Activated CD8-positive, alpha-beta memory T cell treated with anti-CD3 and anti-CD28 coated beads for 36 hours (primary cell): ENCODE measurements around the gene SOCS2. TPM values are rescaled to one million over a fixed set of nuclear protein-coding genes. Genes with fewer than 3 reads are reported as not detected.

ENCODE experiments used
- CTCF ChIA-PET: fragments of 350-600 bp; sonication (Branson Sonifier 250); formaldehyde crosslinking; loops from one replicate; lab custom pipeline; 2021; ENCODE audit warnings: antibody characterized with exemption; lab: Charles Lee
- POLR2A ChIA-PET: fragments of 350-600 bp; sonication (Branson Sonifier 250); formaldehyde crosslinking; loops from one replicate; lab custom pipeline; 2021; ENCODE audit warnings: antibody characterized with exemption; lab: Charles Lee
- total RNA-seq, 2 experiments: library from RNA; stranded (reverse); gene quantifications; one replicate each; pipeline ENCODE4 v1.2.3, GENCODE V29; 2021

SOCS2 gene
- total RNA-seq, 2 experiments from 2014 or later = 14.4 to 15.8 TPM

DNA sequence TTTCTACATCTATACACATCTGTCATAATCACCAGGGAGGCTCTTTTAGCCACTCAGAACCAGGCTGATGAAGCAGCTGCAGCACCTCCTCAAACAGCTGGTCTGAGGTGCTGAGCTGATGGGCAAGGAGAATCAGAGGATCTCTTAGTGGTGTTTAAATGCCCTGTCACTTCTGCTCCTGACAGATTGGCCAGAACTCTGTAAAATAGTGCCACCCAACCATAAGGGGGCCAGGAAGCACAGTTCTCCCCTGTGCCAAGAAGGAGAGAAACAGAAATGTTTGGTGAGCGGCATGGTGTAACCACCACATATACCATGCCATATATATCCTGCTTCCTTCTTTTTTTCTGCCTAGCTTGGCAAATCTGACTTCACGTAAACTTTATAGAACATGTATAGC is 12.8 kb downstream of the SOCS2 start:
- ChIA-PET POLR2A (no interaction called here), CTCF (no interaction called here)

DNA sequence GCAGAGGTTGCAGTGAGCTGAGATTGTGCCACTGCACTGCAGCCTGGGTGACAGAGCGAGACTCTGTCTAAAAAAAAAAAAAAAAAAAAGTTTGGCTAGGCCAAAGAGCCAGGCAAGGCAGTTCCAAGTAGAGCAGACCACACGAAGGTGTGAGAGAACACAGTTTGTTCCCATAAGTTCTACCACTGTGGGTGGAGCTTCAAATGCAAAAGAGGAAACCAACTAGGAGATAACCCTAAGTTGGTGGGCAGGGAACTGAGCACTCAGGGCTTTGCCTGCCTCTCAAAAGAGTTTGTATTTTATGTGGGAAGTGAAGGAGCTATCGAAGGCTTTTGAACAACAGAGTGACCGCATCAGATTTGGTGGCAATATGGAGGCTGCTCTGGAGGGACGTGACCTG is 15.1 kb downstream of the SOCS2 start:
- ChIA-PET POLR2A (no interaction called here), CTCF (no interaction called here)

DNA sequence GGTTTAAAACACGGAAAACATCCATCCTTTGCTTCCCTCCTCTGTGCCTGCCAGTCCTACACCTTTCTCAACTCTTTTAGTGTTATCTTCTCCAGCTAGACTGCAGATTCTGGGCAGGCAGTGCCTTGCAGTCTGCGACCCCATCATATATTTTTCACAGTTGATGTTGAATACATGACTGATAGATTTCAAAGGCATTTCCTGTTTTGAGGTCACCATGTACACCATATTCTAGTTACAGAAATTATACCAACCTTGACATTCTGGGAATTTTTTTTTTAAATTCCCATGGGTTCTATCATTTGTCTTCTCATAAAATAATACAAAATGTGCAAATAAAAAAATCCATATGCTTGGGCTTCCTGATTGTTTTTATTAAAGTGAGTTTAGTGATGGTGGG is 16.6 kb downstream of the SOCS2 start:
- ChIA-PET CTCF (no interaction called here), POLR2A (no interaction called here)

DNA sequence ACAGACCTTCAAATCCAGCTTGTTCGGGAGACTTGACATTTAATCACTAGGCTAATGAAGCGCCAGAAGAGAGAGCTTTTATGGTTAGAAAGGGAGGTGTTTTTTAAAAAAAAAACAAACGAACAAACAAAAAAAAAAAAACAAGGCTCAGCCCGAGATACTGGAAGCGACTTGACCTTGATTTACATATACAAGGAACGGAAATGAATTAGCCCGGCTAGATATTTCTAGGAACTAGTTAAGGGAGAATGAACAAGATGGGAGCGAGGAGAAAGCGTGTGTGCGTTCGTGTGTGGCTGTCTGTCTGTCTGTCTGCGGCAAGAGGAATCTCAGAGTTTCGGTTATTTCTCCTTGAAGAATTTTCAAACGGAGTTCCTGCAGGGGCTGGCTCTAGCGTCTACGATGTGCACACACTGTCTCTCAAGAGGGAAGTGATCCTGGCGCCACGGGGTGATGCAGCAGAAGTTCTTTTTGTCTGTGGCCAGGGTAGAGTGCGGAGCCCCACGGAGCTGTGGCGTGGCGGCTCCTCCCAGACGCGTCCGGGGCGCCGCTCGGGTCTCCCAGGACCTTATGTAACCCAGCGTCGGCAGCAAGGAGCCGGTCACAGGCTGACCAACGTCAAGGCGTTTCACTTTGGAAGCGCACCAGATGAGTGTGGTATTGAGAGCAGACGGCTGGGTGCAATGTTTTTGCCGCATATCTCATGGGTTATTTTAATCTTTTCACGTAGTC is 18.8 kb downstream of the SOCS2 start:
- CTCF ChIA-PET = interaction anchor here (0.9 kb wide), 1 partner anchor 22 kb away, joined by 3 read pairs; no protein-coding TSS in a partner anchor
- POLR2A ChIA-PET = interaction anchor here (0.6 kb wide), 2 partner anchors 149 to 222 kb away, joined by 4 read pairs; no protein-coding TSS in a partner anchor

DNA sequence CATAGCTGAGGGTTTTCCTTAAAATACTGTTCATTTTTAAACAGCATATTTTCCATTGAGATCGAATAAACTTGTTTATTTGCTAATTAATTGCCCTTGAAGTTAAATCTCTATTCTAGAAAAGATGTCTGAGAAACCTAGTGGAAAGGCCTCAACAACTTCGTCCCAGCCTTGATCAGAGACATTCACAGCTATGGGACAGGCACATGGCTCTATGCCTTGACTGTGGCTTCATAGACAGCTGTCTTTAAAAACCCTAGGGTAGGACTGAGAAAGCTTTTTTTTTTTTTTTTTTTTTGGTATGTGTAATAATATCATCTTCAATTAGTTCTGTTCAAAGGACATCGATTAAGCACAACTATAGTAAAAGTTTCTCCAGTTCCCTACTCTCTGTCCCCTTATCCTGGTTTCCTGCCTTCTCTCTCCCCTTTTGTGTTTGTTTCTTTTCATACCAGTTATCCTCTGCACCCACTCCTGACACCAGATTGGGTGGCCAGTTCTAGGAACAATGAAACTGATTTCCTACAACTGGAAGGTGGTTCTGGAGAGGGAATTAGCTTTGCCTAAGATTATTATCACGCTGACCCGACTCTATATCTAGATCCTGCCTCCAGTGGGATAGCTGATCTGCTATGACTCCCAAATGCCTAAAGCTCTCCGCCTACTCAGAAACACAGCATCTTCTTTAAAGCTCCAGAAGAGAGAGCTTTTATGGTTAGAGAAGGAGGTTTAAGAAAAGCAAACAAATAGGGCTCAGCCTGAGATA is 20.3 kb downstream of the SOCS2 start:
- CTCF ChIA-PET = interaction anchor here (0.6 to 1.2 kb wide), 3 partner anchors 144 to 508 kb away, joined by 3 to 4 read pairs (median 3); no protein-coding TSS in a partner anchor
- POLR2A ChIA-PET = no interaction called here

DNA sequence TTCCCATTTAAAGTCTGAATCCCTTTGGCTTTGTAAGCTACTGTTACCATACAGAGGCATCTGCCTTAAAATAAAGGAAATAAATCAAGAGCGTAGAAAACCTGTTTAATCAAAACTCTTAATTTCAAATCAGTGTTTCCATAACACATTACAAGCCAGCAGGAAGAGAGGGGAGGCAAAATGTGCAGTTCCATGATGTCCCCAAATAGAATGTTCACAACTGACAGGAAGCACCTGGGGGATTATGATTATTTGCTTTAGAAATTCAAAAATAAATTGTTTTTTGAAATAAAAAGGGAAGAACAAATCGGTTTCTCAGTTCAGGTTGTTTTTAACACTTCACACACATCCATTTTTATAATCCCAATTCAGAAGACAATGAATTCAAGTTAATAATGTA is 21.4 kb downstream of the SOCS2 start:
- ChIA-PET POLR2A (no interaction called here), CTCF (no interaction called here)

DNA sequence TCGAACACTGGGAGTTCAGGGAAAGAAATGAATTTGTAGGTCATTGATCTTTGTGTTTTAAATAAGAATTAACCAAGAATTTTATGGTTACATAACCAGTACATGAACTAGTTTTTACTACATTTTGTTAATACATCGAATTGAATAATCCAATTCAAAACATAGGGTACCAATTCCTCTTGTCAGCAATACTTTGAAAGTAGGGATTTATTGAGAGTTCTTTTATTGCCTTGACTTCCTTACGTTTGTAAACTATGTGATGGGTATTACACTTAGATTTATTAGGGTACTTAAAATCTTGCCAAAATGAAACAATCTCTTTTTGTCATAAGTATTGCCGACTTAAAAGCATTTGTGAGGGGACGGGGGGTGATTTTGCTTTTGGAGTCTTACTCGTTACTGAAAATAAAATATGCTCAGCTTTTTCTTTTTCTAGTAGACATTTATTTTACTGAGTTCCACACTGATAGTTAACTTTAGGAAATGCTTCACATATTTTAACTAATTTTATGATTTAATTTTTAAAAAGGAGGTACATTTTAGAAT is 22.4 kb downstream of the SOCS2 start:
- POLR2A ChIA-PET = no interaction called here
- CTCF ChIA-PET = no interaction called here

DNA sequence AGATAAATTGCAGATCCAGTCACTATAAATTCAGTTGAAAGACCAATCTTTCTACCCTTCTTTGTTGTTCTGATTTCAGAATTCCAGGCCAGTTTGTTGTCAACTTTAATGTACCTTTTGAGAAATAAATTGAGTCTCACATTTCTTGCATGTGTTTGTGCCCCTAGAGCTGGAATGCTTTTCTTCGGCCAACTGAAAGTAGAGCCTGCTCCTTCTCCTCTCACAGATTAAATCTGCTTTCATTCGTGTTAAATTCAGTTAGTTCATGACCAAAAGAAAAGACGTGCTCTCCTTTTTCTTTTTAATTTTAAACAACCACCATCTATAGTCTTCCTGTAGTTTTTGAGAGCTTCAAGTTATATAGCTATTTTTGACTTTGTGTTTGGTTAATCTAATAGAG is 22.9 kb downstream of the SOCS2 start:
- POLR2A ChIA-PET = no interaction called here
- CTCF ChIA-PET = no interaction called here

DNA sequence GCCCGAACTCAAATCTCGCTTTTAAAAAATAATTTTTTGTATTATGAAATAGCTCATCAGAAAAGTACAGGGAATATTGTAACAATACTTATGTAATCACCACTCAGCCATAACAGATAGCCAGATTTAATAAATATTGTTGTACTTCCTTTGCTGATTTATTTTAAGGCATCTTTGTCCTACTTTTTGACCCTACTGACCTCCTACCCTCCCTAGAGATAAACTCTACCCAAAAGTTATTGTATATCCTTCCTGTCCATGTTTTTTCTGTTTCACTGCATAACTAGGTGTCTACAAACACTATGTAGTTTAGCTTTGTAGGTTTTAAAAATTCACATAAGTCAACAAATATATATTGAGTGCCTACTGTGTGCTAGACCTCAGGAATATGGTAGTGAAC is 25.1 kb downstream of the SOCS2 start:
- CTCF ChIA-PET = interaction anchor here (0.5 kb wide), 1 partner anchor 1206 kb away, joined by 3 read pairs; no protein-coding TSS in a partner anchor
- POLR2A ChIA-PET = no interaction called here

DNA sequence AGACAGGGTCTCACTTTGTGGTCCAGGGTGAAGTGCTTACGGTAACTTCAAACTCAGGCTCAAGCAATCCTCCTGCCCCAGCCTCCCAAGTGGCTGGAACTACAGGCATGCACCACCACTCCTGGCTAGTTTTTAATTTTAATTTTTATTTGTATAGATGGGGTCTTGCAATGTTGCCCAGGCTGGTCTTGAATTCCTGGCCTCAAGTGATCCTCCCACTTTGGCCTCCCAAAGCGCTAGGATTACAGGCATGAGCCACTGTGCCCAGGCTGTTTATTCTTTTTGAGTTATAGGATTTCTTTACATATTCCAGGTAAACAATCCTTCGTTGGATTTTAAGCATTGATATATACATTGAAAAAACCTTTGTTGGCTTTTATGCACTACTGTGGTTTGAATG is 26.7 kb downstream of the SOCS2 start:
- ChIA-PET CTCF (no interaction called here), POLR2A (no interaction called here)

DNA sequence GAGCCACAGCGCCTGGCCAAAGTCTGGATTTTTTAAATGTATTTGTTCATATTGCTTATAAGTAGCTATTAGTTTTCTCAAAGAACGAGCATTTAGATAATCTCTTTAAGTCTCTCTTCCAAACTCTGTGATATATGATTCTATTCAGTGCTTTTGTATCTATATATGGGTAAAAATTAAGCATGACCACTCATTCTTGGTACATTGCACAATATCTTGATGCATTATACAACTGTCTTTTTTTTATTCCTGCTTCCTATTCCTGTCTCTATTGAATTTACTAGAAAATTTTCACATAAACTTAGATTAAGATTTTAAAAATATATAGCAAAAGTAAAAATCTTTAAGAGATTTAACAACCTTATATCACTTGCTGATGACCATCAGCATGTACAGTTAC is 29.1 kb downstream of the SOCS2 start:
- POLR2A ChIA-PET = no interaction called here
- CTCF ChIA-PET = no interaction called here

DNA sequence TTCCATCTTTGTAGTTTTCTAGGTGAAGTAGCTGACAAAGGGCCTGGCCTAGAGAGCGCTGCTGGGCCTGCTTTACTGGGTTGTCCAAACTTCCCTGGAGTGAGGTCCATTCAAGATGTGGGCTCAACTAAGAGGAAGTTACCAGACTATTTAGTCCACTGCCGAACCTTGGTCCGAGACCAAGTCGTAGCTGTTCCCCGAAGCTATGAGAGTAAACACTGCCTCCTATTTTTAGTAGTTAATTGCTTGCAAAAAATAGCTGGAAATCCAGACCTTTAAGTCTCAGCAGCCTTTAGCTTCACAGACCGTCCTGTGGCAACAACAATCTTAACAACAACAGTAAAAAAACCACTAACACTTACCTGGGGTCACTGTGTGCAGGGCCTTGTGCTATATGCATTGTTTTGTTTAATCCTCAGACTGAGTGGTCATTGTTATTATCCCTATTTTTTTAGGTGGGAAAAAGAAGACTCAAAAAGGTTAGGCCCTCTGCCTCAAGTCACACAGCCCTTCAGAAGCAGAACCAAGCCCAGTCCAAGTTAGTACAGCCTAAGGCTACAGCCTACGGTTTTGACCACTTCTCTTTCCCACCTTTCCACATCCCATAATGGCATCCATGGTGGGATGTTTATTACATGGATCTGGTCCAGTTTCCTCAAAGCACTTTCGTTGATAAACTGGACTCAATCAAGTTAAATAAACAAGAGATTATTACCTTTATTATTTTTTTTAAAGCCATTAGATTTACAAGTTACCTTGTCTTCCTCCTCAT is 30.6 kb downstream of the SOCS2 start:
- ChIA-PET POLR2A (no interaction called here), CTCF (no interaction called here)

- POLR2A ChIA-PET = no interaction called here
- CTCF ChIA-PET = no interaction called here
Observed at GRCh38 chr12:93603762-93604161, 31.3 kb downstream of the SOCS2 start.

GRCh38 chr12:93608313-93608712 is 35.8 kb downstream of the SOCS2 start:
- POLR2A ChIA-PET = no interaction called here
- CTCF ChIA-PET = interaction anchor here (0.7 kb wide), 1 partner anchor 1511 kb away, joined by 3 read pairs; no protein-coding TSS in a partner anchor

DNA sequence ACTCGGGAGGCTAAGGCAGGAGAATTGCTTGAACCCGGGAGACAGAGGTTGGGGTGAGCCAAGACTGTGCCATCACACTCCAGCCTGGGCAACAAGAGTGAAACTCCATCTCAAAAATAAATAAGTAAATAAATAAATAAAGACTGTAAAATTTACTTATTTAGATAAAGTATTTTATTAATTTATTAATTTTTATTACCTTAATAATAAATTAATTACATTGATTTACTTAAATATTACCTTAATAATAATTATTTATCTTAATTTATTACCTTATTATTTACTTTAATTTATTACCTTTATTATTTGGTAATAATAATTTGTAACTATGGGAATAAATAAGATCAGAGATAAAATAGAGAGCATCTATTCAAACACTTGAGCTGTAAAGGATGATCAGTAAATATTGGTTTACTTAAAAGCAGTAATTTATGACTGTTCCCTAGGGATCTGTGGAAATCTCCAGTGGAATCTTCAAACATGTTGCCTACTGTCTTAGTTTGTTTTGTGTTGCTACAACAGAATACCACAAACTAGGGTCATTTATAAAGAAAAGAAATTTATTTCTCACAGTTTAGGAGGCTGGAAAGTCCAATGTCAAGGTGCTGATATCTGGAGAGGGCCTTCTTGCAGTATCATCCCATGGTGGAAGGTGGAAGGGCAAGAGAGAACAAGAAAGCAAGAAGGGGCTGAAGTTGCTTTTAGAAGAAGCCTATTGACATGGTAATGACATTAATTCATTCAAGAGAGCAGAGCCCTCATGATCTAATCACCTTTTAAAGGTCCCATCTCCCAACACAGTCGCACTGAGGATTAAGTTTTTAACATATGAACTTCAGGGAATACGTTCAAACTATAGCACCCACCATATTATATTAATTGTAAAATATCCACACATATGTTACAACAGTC is 37.1 kb downstream of the SOCS2 start:
- CTCF ChIA-PET = no interaction called here
- POLR2A ChIA-PET = no interaction called here

DNA sequence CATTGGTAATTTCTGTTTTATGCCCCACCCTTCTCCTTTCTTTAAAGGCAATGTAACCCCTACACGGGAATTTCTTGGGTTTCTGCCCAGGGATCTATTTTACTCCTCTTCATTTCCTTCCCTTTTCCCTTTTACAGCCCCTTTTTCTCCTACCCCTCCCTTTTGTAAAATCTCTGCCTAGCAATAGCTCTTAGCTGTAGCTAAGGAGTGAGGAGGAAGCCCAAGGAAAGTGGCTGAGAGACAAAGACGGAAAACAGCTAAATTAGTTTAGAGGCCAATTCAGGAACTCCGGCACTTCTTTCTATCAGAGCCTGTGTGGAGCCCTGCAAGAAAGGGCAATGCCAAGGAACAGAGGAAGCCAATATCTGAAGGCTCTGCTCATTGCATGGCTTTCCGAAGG is 40.3 kb downstream of the SOCS2 start:
- ChIA-PET CTCF (no interaction called here), POLR2A (no interaction called here)

DNA sequence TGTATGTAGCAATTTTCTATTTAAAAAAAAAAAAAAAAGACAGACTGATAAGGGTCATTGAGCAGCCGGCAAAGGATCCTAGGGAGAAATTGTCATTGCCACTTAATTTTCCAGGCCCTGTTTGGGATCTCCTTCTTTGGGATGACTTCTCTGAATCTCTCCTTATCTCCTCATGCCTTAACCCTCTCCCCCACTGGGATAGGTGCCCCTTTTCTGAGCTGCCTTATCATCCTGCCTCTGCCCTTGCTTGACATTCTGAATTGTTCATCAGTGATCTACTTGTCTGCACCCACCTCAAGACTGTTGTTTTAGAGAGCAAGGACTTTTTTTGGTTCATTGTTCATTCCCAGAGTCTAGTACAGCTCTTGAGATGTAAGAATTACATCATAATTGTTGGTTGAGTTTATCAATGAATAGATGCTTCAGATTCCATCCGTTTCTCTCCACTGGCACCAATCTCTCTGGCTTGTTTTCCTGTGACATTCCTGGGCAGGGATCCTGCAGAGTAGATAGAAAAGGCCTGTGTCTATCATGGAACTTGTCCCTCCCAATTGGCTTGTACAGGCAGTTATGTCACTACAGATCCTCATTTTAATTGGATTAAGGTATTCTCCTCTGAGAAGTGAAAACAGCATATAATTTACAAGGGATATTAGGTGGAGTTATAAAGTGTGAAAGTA is 42.6 kb downstream of the SOCS2 start:
- POLR2A ChIA-PET = no interaction called here
- CTCF ChIA-PET = no interaction called here

DNA sequence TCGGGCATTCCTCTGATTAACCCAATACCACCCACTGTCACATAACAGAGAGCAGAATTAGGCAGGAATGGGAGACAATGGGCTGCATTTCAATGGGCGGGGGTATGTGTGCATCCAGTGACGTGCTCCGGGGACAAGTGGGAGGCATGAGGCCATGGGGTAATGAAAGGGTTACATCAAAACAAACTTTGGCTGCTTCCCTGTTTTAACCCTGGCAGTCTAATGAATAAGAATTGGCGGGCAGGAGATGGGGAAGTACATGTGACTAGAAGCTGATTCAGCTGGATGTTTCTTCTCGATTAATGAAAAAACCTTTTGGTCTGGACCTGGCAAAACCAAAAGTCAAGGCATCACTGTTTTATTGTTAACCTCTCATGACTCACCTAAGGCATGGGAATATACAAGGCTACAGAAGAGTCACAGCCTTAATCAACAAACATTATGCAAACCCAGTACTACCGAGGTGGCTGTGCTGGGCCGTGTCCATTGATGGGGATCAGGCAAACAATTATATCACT is 44.2 kb downstream of the SOCS2 start:
- ChIA-PET CTCF (no interaction called here), POLR2A (no interaction called here)
